ENCODE measurements around the gene GLI3.

Gene GLI3

DNA sequence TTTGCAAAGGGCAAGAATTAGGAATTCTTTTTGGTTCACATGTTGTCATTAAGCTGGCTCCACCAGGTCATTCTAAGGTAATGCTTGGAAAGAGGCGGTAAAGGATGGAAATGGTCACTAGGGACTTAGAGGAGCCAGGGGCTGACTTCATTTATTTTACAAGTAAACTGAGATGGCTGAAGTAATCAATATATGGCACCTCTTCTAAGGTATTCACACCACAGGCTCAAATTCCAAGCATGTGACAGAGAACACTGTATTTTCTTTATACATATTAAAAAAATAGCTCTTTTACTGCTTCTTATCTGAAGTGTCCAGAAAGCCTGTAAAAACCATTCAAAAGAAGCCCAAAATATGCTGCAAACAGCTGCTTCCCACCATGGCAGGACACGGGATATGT lies 239.0 kb downstream of the GLI3 start:
- no peak for DNase-seq (ENCODE audit: low read depth in 3 of 3)

DNA sequence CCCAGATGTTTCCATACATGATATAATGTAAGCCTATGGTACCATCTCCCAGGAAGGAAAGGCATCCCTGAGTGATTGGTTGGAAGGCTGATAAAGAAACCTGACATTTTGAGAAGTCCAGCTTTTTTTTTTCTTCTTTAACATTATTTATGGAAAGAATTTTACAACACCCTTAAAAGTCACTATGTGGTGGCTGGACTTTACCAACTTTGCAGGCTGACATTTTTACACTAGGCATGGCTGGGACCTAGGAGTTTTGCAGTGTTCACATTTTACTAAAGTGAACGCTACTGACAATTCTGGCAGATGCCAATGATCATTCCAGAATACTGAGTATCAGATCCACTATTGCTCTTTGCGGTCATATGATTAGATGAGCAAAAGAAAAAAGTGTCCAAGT lies 239.9 kb downstream of the GLI3 start:
- no peak for DNase-seq (ENCODE audit: low read depth in 3 of 3)

GRCh38 chr7:41996381-41997035 lies 240.5 kb downstream of the GLI3 start:
- DNase-seq (ENCODE audit: low read depth in 3 of 3), result no peak

GRCh38 chr7:41995632-41996271 lies 241.3 kb downstream of the GLI3 start:
- no peak for DNase-seq (ENCODE audit: low read depth in 3 of 3)

- no peak for DNase-seq (ENCODE audit: low read depth in 3 of 3)
These were observed 242.3 kb downstream of the GLI3 start for GRCh38 chr7:41994746-41995110.

DNA sequence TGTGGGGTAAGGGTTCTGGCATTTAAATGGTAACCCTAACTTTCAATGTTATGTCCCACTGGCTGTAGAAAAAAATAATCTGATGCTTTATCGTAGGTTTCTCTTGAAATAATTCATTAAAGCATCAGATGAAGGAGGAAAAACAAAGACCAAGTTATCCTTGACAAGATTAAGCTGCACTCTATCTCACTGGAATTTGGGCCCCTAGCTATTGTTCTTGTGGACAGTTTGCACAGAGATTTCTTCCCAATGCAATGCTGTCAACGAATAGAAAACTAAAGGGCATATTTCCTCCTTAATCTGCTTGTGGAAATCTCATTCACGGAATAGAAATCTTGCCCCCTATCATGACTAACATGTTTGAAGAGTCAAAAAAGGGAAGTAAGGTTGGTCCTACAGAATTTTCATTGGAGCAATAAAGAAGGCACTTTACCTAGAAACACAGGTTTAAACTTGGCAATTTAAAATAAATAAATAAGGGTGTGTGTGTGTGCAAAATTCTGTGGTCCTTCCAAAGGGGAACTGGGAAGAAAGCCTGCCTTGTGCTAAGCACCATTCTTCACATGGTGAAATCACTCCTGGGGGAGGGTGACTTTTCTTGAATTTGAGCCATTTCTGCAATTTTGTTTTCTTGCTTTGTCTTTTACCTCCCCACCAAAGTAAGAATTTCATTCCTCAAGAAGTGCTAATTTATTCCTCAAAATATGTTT lies 242.8 kb downstream of the GLI3 start:
- DNase-seq (ENCODE audit: low read depth in 3 of 3), result no peak

DNA sequence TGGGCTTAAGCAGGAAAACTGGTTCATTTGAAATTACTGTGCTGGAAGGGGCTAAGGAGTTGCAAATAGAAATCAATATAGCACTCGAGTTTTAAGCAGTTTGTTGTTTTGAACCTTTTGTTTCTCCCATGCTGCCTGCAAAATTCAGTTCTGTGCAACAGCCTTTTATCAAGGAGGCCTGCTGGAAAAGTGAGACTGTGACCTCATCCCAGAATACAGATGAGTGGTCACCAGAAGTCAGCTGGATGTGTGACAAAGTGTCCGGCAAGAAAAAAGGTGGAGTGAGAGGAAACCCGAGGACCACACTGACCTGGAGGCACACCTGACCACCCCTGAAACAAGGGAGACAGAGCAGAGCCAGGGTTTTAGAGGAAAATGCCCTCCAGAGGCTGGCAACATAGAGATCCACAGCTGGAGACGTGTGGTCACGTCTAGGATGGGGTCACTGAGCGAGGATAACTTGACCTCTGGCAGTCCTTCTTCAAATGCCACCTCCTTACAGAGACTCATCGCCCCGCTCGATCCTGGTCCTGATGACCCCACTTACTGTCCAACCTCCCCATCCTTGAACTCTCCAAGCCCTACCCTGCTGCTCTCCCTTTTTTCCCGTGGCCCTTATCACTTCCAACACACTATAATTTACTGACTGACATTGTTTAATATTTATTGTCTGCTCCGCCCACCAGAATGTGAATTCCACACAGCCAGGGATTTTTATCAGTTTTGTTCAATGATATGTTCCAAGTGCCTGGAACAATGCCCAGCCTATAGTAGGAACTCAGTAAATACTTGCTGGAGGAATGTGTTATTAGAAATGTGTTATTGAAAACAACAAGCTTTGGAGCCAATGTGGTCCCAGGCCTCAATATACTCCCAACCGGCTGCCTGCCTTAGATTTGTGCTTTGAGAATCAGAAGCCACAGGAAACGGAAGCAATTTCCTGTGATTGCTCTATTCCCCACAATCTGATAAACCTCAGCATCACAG lies 243.8 kb downstream of the GLI3 start:
- no peak for DNase-seq (ENCODE audit: low read depth in 3 of 3)

DNA sequence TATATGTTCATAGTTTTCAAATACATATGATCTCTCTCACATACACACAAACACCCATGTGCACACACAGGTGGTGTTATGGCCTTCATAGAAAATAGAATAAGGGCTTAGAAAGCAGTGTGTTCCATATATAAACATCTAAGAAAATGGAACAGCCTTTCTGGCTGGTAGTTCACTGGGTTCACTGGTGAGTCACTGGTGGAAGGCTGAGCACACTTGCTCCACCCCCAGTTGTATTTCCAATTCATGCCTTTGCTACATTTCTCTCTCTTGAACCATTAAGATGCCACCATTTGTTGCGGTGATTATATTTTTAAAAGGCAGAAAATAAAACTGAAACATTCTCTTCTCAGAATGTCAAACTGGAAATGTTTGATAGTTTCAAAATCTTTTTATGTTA lies 252.1 kb downstream of the GLI3 start:
- no peak for DNase-seq (ENCODE audit: low read depth in 3 of 3)

DNA sequence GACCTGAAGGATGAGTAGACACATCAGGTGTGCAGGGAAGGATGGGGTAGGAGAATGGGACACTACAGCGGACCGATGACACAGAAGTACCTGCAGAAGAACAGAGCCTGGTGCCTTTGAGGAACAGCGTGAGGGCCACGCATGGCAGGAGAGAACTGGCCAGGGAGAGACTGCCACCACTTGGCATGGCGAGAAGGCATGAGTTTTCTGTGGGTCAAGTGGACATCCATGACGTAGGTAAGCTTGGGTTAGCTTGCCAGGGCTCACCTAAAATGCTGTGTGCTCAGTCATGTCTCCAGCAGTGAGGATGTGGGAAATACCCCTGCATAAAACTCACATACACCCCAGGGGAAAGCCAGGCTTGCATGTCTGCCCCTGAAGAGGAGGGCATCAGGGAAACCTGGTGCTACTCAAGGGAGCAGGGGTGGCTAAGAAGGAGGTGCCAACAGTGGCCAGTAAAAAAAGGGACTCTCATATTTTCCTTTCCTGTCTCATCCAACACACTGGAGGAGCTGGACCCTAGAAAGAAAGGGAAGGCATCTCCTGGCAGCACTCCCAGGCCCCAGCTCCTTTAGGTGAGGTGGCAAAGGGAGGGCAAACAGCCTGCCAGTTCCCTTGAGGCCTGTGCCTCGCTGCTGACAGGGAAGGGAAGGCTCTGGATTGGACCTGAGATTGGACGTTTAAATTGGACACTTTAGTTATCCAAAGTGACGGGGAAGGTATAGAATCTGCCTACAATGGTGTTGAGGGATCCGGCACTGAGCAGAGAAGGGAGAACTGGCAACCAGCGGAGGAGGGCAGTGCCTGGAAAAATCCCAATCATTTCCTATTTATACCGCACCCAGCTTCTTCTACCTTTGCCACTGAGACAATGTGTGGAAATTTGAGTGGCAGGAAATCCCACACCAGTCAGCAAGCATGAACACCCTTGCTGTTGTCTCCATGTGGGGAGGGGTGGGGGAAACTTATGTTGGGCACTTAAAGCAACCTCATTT lies 255.7 kb downstream of the GLI3 start:
- no peak for DNase-seq (ENCODE audit: low read depth in 3 of 3)

- DNase-seq (ENCODE audit: low read depth in 3 of 3), result no peak
These were observed 257.1 kb downstream of the GLI3 start for GRCh38 chr7:41979834-41980307.

DNA sequence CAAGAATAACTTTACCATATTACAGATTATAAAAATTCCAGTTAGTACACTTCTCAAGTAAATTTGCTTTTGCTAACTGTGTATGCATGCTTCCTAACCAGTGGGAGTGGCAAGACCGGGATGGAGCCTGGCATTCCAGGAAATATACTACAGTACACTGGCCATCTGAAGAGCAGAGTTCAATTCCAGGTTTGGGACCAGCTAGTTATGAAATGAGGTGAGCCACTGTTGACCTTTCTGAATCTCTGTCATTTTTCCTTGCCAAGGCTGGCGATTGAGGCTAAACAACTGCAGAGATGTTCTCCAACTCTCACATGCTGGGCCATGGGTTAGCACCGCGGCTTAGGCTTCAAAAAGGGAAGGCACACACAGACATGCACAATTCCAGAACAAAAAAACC lies 258.2 kb downstream of the GLI3 start:
- no peak for DNase-seq (ENCODE audit: low read depth in 3 of 3)

DNA sequence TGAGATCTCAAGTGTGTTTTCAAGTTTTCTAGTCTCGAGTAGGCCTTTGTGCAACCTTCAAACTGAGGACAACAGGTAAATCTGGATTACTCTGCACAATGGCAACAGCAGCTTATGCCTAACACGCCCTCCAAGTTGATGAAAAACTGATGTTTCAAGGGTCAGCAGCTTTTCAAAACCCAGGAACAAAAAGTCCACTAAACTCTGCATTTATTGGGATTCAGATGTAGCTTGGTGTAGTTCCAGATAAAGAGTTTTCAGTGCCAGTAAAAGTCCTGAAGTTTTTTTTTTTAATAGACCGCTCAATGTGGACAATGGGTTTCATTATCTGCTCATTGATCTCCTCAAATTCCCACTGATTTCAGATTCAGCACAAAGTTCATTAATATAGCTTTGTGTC lies 259.3 kb downstream of the GLI3 start:
- DNase-seq (ENCODE audit: low read depth in 3 of 3), result no peak

- DNase-seq (ENCODE audit: low read depth in 3 of 3), result no peak
These were observed 259.8 kb downstream of the GLI3 start for GRCh38 chr7:41977151-41977651.

GRCh38 chr7:41976411-41976810 lies 260.6 kb downstream of the GLI3 start:
- DNase-seq (ENCODE audit: low read depth in 3 of 3), result no peak

DNA sequence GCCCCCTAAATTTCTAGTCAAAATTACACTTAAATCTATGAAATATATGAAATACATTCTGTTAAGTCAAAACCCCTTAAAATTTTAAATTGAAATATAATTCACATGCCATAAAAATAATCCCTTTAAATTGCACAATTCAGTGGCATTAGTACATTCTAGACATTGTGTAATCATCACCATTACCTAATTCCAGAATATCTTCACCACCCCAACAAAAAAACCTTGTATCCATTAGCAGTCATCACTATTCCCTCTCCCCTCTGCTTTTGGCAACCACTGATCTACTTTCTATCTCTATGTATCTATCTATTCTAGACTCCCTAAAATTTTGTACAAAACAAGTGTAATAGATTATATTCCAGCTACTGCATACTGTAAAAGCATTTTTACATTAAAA lies 261.2 kb downstream of the GLI3 start:
- no peak for DNase-seq (ENCODE audit: low read depth in 3 of 3)

DNA sequence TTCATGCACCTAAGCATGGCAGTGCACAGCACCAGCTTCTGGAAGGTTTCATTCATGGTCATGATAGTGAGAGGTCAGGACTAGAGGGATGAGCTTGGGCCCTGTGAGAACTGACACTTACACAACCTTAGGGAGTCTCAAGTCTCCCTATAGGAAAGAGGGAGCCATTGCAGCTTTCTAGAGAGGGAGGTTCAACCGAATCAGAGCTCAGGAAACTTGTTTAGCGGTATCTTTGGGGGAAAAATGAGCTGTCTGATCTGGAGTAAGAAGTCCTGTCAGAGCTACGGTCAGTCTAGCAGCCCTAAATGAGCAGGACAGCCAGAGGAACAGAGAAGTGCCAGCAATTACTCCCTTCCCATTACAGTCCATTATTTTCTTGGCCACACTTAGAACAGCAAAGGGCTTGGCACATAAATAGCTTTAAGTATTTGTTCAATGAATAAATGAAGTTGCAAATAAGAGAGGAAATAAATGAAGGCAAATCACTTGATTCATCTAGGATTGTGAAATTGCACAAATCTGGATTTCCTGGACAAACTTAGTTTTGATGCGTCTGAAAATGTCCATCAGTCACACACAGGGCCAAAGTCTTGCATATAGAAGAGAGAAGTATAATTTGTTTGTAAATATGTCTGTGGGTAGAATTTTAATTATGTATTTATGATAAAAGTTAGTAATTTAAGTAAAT lies 262.0 kb downstream of the GLI3 start:
- DNase-seq (ENCODE audit: low read depth in 3 of 3), result no peak

DNA sequence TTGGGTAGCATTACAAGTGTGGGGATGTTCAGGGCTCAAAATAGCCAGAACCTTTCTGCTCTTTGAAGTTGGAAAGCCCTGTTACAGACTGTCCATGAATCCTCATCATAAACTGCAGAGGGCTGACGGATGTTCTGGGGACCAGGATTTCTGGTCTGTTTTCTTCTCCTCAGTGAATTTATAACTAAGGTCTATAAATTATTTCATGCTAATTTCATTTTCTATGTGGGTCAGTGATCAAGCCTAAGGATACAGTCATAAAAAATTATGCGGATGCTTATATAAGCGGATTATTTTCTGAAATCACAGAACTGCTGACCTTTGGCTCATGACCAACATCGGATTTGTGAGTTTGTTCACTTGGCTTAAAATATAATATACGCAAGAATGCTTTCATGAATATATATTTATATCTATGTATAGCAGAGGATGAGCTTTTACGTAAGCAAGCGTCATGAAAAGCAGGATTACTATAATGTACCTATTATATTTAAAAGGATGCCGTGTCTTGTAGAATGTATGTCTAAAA lies 263.7 kb downstream of the GLI3 start:
- no peak for DNase-seq (ENCODE audit: low read depth in 3 of 3)

GRCh38 chr7:41972776-41973175 lies 264.2 kb downstream of the GLI3 start:
- DNase-seq (ENCODE audit: low read depth in 3 of 3), result no peak

DNA sequence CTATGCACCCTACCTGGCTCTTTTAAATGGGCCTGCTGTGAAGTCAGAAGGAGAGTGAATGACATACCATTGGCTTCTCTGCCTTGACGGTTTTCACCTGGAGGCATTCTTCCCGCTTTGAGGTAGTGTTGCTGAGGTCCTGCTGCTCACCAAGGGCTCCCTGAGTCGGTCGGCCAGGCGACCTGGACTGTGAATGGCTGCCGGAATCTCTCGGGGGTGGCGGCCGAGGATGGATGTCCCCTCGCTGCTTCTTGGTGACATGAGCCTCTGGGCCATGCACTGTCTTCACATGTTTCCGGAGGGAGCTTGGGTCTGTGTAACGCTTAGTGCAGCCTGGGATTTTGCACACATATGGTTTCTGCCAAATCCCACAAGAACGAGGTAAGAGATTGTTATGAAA lies 264.7 kb downstream of the GLI3 start:
- DNase-seq (ENCODE audit: low read depth in 3 of 3), result no peak
